PC-3 (cell line): ENCODE measurements around the gene MED12L.
A peak's percentile ranks its signal among the peaks of the same experiment; 100 is the strongest.

Experiments used
- EZH2 ChIP-seq: fragments of 300-600 bp; sonication (generic); IDR thresholded peaks from one replicate; pipeline ENCODE4 v1.6.1; 2017; ENCODE audit warnings: antibody characterized with exemption, mild to moderate bottlenecking, low read length; ENCODE audit not compliant: unreplicated experiment
- TF ChIP-seq, protein P1 (sequence below): fragments of 300-600 bp; sonication (generic); conservative IDR thresholded peaks from 2 replicates; pipeline ENCODE4 v1.5.1; 2017; ENCODE audit warnings: antibody characterized with exemption, low read depth, mild to moderate bottlenecking, low read length

DNA sequence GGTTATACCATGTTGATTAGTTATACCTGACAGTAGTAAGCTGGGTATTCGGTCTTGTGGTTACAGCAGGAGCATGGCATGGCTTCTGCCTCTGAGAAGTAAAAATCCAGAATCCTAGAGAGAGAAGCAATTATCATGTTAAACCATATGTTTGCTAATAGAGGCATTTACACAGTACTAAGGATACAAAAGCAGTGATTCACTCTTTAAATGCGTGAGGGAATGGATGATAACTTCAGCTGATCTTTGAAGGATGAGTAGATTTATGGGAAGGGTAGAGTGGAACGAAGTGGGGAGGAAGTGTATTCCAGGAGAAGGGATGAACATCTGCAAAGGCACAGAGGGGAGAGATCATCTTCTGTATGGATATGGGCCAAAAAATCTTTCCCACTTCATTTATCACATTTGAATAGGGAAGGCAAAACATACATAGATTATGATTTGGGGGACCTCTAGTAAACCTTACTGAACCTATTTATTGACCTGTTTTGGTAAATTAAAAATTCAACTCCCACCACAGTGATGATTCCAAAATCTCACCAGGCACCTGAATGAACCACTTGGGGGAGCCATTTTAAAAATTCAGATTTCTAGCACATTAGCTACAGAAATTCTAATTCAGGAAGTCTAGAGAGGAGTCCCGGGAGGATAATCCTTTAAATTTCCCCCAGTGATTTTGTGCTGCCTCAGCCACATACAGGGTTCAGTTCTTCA, 340.3 kb downstream of the MED12L start:
- TF ChIP-seq, protein P1, sequence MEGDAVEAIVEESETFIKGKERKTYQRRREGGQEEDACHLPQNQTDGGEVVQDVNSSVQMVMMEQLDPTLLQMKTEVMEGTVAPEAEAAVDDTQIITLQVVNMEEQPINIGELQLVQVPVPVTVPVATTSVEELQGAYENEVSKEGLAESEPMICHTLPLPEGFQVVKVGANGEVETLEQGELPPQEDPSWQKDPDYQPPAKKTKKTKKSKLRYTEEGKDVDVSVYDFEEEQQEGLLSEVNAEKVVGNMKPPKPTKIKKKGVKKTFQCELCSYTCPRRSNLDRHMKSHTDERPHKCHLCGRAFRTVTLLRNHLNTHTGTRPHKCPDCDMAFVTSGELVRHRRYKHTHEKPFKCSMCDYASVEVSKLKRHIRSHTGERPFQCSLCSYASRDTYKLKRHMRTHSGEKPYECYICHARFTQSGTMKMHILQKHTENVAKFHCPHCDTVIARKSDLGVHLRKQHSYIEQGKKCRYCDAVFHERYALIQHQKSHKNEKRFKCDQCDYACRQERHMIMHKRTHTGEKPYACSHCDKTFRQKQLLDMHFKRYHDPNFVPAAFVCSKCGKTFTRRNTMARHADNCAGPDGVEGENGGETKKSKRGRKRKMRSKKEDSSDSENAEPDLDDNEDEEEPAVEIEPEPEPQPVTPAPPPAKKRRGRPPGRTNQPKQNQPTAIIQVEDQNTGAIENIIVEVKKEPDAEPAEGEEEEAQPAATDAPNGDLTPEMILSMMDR, result peak; percentile 76
- no peak for TF ChIP-seq EZH2
